Right atrium auricular region (tissue), 2 donors: ENCODE data around the gene PMPCA. TPM values are rescaled to one million over a fixed set of nuclear protein-coding genes. Genes with fewer than 3 reads are reported as not detected.

Source experiments
- DNase-seq: peaks from one replicate; pipeline ENCODE4 v3.0.0-alpha.2; 2019; ENCODE audit warnings: low spot score
- H3K27ac ChIP-seq, 2 donors: fragments of 200-600 bp; sonication (generic); 1 replicate in 1 of 2; 2 replicates in 1 of 2; pipeline ENCODE4 v1.5.1; 2016 to 2019
- H3K27me3 ChIP-seq, 2 donors: fragments of 200-600 bp; sonication (generic); one replicate each; pipeline versions ENCODE4 v1.5.1 to v1.6.0; 2017 to 2019
- H3K36me3 ChIP-seq: fragments of 200-600 bp; sonication (generic); one replicate; pipeline ENCODE4 v1.5.1; 2016
- H3K4me1 ChIP-seq, 2 donors: fragments of 200-600 bp; sonication (generic); one replicate each; pipeline versions ENCODE4 v1.5.1 to v1.6.0; 2017 to 2019
- H3K4me3 ChIP-seq, 2 donors: fragments of 200-600 bp; sonication (generic); 1 replicate in 1 of 2; 2 replicates in 1 of 2; pipeline ENCODE4 v1.5.1; 2017 to 2019; ENCODE audit warnings: mild to moderate bottlenecking in 1 of 2, moderate library complexity in 1 of 2
- H3K9me3 ChIP-seq, 2 donors: fragments of 200-600 bp; sonication (generic); one replicate each; pipeline ENCODE4 v1.5.1; 2019
- CTCF ChIP-seq, 2 donors: fragments of 200-600 bp; sonication (generic); IDR thresholded peaks; one replicate each; pipeline ENCODE4 v1.5.1; 2019; ENCODE audit warnings: antibody characterized with exemption in 2 of 2
- total RNA-seq, 2 donors: library from RNA; depleted of rRNA; stranded (reverse); fragments of >200 nt; gene quantifications; one replicate each; pipeline ENCODE4 v1.1.0, GENCODE V29; 2016

PMPCA gene
- total RNA-seq, 2 donors from 2014 or later, result 40.8 to 47.4 TPM

- no peaks in the 10 kb centered on the region for H3K27me3 ChIP-seq
- H3K36me3 ChIP-seq, result peaks cover 91% of the 10 kb centered on the region
- H3K4me3 ChIP-seq, result no peak overlapping the region
- no peak for DNase-seq
- H3K27ac ChIP-seq, result no peak overlapping the region
- no peak for TF ChIP-seq CTCF (IDR thresholded peaks at IDR 0.05)
- H3K4me1 ChIP-seq, result no peaks in the 10 kb centered on the region
- H3K9me3 ChIP-seq, result no peaks in the 10 kb centered on the region
These were observed 61.5 kb downstream of the PMPCA start for GRCh38 chr9:136471802-136472487.

GRCh38 chr9:136472640-136473353, 62.3 kb downstream of the PMPCA start:
- peaks cover 88% of the 10 kb centered on the region for H3K36me3 ChIP-seq
- no peaks in the 10 kb centered on the region for H3K4me1 ChIP-seq
- no peak for DNase-seq
- H3K27me3 ChIP-seq, result no peaks in the 10 kb centered on the region
- H3K9me3 ChIP-seq, result no peaks in the 10 kb centered on the region
- no peak for TF ChIP-seq CTCF (IDR thresholded peaks at IDR 0.05)
- H3K27ac ChIP-seq, result no peak overlapping the region
- H3K4me3 ChIP-seq, result no peak overlapping the region

GRCh38 chr9:136473354-136473721, 62.9 kb downstream of the PMPCA start:
- no peak for TF ChIP-seq CTCF (IDR thresholded peaks at IDR 0.05)
- Histone ChIP-seq H3K27me3 (no peaks in the 10 kb centered on the region), H3K4me3 (no peak overlapping the region), H3K9me3 (no peaks in the 10 kb centered on the region), H3K36me3 (peaks cover 82% of the 10 kb centered on the region), H3K27ac (no peak overlapping the region), H3K4me1 (no peaks in the 10 kb centered on the region)
- DNase-seq, result no peak

Other genes with a start within 250 kb of the PMPCA start
- gene LHX3, start 205.5 kb upstream of the PMPCA start, total RNA-seq, result under 1 TPM in 1 of 2 donors, not detected in 1; 0.16 TPM
- 1 to 10 TPM; 3.2 to 6.3 TPM for gene QSOX2, start 164.8 kb upstream of the PMPCA start, total RNA-seq
- not detected for gene CCDC187, start 106.6 kb upstream of the PMPCA start, total RNA-seq
- gene GPSM1, start 83.1 kb upstream of the PMPCA start, total RNA-seq, result 10 to 100 TPM; 39.4 to 44.5 TPM
- gene DNLZ, start 46.9 kb upstream of the PMPCA start, total RNA-seq, result 10 to 100 TPM; 15.4 to 36.6 TPM
- 1 to 10 TPM in 1 of 2 donors, under 1 TPM in 1; 0.15 to 1.1 TPM for gene CARD9, start 37.0 kb upstream of the PMPCA start, total RNA-seq
- gene SNAPC4, start 10.5 kb upstream of the PMPCA start, total RNA-seq, result 1 to 10 TPM; 2.5 to 4.4 TPM
- 10 to 100 TPM; 10.3 to 17.6 TPM for gene ENTR1, start within 50 bp of the PMPCA start, total RNA-seq
- 1 to 10 TPM; 6.4 to 9.1 TPM for gene INPP5E, start 29.2 kb downstream of the PMPCA start, total RNA-seq
- gene SEC16A, start 72.4 kb downstream of the PMPCA start, total RNA-seq, result 10 to 100 TPM; 32.6 to 41.6 TPM
- 10 to 100 TPM; 14.2 to 39.7 TPM for gene NOTCH1, start 135.4 kb downstream of the PMPCA start, total RNA-seq